GM21423 (cell line): ENCODE results near the gene NR1H3.

Experiments
- ATAC-seq: cut with Tn5 transposase; IDR thresholded peaks from one replicate; pipeline ENCODE4 v1.9.1; 2021; ENCODE audit warnings: mild to moderate bottlenecking, moderate library complexity; ENCODE audit not compliant: unreplicated experiment

NR1H3 gene

DNA sequence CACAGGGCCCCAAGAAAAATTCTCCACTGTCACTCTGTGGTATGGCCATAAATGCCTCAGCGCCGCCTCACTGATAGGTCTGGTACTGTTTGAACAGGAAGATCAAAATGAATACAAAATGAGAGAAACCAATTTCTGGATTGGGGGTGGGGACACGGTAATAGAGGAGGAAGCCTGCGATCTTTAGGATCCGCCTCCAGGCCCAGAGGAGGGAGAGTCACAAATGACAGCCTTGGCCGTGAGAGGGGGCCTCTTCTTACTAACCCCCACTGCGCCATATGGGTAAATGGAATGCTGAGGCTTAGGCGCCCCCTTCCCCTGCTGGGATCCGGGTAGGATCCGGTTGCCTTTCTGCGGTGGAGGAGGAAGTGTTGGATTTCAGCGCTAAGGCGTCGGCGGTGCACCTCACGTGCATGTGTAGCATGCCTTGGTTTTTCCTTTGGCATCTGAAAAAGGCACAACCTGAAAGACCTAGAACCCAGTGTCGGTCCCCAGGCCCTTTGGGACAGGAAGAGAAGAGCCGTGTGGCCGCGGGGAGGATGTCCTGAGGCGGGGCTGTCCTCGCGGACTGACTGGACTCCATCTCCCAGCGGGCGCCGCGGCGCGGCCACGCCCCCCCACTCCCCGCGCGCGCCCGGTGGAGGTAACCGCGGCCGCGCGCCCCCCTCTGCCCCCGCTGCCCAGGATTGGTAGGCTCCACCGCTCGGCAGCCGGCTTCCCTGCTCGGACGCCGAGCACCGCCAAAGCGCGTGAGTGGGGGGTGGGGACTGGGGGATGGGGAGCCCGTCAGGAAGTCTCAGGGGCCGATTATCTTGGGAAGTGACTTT is 11.4 kb downstream of the NR1H3 start:
- peak; percentile 45 for ATAC-seq

DNA sequence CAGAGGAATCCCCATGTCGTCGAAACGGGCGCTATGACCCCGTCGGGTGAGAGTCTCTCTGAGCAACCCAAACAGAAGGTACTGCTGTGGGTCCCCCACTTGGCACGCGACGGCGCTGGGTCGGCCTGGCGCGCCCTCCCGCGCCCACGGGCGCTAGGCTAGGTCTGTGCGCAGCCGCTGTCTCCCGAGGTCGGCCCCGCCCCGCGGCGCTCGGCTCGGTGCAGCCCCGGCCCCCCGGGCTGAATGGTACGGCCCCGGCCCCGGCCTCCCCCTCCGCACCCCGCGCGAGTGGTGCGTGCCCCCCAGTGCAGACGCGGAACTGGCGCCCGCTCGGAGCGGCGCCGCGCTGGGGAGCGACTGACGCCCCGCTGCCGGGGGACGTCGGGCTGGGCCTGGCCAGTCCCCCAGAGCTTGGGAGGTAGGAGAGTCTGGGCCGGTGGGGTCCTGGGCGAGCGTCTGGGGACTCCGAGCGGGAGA is 12.1 kb downstream of the NR1H3 start, which contains the start of gene MADD:
MADD (plus strand) TSS at position 305 of the 477 bp plus-strand sequence.
- ATAC-seq: peak; percentile 66

DNA sequence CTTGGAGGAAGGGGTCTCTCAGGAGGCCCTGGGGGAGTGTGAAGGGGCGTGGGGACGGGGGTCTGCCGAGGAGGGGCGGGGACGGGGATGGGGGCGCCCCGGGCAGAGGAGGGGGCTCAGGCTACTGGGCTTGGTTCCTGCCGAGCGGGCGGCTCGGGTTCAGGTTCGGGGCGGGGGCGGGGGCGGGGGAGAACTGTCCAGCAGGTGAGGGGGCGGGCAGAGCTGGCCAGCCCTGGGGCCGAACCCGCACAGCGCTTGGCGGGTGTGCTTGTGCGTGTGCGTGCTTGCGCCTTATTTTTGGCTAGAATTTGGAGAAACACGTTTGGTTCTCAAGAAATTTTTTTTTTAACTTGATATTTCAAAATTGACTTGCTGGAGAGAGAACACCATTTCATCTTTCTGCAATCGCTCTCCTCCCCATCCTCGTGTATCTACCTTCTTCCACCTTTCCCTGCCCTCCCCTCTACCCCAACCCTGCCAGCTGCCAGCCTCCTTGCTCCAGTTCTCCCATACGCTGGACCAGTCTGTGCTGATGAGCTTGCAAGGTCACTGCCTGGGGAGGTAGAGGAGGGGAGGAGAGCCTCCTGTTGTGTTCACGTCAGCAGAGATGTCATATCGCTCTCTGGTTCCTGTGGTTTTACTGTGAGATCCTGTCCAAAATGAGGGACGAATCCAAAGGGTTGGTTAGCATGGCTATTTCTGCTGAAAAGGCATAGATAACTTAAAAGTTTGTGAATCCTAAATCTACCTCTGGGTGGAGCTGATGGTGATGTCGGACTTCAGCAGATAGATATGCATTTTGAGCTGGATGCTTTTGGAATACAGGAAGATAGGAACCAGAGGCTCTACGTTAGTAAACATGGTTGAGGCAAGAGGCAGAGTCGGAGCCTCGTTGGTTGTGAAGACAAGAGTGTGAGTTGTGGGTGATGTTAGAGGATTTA is 12.8 kb downstream of the NR1H3 start:
- ATAC-seq: no peak

DNA sequence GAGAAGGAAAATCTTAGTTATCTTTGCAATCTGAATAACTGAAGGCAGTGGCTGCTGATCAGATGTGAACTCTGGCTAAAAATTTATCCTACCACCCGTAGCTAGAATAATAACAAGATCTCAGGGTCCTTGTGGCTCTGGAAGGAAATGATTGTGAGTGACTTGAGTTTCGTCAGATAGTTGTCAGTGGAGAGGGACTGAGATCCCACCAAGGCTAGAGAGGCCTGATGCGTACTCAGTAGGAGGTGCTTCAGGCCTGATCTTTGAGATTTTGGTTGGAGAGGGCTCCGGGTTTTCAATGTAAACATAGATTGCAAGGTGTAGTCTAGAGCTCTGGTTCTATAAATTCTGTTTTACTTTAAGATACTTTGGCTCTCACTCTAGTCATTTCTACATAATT is 13.5 kb downstream of the NR1H3 start:
- ATAC-seq: no peak

DNA sequence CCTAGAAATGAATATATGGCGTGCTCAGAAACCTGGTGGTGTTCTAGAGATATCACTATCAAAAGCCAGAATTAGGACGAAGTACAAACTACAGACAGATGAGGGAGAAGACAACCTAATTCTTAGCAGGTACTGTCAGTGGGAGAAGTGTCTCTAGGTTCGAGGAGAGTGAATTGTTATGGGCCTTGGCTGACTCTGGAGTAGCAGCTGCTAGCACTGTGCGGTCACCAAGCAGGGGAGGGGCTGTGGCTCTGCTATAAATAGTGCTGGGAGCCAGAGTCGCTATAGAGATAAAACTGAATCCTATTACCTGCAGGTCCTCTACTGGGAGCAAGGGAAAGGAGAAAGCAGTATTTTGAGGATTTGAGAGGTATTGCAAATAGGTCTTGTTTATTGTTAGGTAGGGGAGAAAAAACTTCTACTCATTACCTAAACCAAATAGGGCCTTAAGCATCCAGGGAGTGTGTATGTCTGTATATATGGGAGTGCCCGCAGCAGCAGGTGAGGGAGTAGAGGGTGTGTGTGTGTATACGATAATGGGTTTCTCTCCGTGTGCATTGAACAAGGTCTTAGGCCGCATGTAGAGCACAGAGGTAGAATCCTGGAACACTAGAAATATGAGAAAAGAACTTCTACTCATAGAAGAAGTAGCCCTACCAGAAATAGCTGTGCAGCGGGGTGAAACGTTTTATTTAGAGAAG is 14.3 kb downstream of the NR1H3 start:
- ATAC-seq: no peak

DNA sequence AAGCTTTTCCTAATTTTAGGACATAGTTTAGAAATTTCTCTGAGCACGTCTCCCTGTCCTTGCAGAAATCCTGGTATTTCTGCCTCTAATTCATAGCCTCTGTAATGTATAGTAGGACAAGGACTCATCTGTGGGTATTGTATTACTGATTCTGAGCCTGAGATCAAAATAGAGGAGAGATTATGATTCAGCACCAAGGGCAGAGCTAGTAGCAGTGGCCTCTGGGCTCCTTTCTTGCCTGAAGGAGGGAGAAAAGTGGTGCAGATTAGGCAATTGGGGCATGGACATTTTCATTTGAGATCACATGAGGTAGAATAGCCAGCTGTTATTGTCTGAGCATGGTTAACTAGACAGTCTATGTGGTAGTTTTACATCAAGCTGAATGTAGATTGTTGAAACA is 14.9 kb downstream of the NR1H3 start:
- ATAC-seq: no peak

DNA sequence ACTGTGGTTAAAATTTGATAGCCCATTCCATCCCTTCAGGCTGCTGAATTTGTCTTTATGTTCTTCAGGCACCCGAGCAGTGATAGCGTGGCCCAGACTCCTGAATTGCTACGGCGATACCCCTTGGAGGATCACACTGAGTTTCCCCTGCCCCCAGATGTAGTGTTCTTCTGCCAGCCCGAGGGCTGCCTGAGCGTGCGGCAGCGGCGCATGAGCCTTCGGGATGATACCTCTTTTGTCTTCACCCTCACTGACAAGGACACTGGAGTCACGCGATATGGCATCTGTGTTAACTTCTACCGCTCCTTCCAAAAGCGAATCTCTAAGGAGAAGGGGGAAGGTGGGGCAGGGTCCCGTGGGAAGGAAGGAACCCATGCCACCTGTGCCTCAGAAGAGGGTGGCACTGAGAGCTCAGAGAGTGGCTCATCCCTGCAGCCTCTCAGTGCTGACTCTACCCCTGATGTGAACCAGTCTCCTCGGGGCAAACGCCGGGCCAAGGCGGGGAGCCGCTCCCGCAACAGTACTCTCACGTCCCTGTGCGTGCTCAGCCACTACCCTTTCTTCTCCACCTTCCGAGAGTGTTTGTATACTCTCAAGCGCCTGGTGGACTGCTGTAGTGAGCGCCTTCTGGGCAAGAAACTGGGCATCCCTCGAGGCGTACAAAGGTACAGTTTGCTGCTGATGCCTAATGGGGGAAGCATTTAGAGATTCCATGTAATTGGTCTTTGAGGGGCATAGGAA is 16.9 kb downstream of the NR1H3 start:
- ATAC-seq: no peak

DNA sequence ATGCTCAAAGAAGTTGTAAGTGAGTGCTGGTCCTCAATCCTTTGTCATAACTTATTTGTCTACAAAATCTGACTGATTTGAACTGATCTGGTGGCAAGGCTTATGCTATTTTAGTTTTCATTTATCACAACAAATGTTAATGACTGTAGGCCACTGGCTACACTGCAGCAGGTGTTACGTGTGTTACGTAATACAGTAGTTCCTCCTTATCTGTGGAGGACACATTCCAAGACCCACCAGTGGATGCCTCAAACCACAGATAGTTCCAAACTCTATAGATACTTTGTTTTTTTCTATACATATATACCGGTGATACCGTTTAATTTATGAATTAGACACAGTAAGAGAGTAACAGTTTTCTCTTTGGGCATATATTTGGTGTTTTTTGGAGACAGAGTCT is 19.1 kb downstream of the NR1H3 start:
- no peak for ATAC-seq

DNA sequence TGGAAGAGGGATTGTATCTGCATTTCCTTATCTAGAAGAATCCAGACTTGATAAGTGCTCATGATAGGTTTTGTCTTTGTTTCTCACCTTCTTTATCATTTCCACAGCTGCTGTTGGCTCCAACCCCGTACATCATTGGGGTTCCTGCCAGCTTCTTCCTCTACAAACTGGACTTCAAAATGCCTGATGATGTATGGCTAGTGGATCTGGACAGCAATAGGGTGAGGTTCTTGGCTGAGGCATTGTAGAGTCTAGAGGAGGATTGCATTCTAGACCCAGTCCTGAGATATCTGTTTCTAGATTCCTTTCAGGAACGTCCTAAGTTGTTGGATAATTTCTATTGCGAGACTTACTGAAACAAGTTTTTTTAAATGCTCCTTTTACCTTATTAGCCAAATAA is 20.3 kb downstream of the NR1H3 start:
- no peak for ATAC-seq

DNA sequence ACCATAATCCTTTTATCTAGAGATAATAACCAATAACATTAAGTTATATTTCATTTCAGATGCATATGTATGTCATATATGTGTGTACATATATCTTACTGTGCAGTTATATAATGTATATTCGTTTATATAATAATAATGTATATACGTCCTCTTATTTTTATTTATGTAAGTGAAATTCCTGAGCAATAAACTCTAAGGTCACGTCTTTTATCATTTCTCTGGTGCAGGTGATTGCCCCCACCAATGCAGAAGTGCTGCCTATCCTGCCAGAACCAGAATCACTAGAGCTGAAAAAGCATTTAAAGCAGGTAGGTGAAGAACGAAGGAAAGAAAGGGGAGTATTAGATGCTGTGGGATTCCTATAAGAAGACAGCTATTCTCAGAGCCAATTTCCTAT is 21.0 kb downstream of the NR1H3 start:
- no peak for ATAC-seq

DNA sequence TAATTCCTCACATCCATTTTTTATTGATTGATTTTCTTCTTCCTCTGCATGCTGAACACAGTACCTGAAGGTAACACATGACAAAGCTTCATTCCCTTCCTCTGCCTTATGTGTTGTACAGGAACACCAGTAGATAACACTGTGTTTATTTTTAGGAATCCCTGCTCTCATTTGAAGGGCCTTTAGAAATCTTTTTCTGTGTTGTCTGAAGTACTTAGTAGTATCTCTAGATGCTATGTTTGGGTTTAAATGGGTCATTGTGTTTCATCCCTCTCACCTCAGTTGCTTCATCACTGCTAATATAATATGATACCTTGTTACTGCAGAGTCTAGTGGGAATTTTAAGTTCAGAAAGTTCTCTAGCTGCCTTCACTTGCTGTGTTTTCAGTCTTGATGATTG is 22.3 kb downstream of the NR1H3 start:
- ATAC-seq: no peak

DNA sequence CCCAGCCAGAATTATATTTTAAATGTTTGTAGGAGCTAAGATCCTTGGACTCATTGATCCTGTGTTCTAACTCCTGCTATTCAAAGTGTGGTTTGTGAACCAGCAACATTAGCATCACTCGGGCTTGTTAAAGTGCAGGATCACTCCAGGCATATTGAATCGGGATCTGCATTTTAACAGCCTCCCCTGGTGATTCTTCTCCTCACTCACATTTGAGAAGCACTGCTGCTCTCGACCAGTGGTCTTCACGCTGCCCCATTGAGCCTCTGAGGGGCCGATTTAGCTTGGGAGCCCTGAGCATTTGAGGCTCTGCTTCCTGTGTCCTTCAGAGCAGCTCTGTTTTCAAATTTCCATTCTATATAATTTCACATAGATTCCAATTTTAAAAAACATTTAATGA is 23.1 kb downstream of the NR1H3 start:
- no peak for ATAC-seq

DNA sequence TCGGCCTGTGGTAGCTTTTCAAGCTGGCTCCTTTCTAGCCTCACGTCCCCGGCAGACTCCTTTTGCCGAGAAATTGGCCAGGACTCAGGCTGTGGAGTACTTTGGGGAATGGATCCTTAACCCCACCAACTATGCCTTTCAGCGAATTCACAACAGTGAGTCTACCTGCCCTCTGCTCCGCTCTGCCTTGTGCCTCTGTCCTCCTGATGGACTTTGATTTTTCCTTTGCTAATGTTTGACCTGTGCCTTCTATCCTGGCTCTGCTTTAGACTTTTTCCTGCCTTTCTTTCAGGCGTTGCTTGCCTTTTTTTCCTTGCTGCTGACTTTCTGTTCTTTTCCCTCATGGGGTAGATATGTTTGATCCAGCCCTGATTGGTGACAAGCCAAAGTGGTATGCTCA is 24.7 kb downstream of the NR1H3 start:
- no peak for ATAC-seq

DNA sequence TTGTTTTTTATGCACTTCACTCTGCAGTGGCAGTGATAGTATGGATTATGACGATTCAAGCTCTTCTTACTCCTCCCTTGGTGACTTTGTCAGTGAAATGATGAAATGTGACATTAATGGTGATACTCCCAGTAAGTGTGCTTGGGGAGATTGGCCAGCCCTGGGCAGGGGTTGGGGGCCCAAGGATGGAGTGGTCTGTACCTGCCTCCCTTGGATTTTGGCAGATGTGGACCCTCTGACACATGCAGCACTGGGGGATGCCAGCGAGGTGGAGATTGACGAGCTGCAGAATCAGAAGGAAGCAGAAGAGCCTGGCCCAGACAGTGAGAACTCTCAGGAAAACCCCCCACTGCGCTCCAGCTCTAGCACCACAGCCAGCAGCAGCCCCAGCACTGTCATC is 26.4 kb downstream of the NR1H3 start:
- no peak for ATAC-seq

DNA sequence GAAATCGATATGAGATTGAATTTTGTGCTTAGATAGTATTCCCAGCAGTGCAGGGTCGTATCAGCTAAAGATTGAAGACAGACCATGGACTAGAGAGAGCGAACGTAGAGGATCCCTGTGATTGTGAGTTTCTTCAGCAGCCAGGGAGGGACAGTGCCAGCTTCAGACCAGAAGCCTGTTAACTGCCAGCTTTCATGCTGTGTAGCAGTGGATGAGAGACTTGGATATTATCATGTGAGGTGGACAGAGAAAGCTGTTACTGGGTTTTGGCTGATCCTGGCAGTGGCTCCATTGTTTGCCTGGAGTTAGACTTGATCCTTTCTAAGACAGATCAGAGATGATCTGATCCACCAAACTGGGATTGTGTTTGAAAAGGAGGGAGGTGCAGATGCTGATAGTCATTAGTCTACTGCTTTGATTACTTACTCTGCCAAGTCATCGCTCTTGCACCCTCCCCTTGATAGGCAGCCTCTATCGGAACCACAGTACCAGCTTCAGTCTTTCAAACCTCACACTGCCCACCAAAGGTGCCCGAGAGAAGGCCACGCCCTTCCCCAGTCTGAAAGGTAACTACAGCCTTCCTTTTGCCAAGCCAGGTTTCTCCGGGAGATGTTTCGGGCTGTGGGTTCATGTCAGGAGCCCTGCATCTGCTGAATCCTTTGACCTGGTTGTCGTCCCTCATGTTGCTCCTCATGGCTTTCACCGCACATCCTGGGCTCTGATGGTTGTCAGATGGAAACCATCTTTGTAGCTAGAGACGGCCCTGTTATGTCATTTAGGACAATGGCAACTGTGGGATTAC is 28.4 kb downstream of the NR1H3 start:
- ATAC-seq: no peak

DNA sequence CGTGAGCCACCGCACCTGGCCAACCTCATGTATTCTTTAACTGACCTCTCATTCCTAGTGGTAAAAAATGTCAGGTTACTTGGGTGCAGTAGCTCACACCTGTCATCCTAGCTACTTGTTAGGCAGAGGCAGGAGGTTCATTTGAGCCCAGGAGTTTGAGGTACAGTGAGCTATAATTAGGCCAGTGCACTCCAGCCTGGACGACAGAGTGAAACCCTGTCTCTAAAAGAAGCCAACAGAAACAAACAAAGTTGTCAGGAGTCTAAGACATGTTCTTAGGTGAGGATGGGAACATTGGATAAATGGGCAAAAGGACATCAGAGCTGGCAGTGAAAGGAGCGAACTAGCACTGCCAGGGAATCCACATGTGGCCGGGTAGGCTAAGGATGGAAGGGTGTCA is 30.3 kb downstream of the NR1H3 start:
- ATAC-seq: no peak

DNA sequence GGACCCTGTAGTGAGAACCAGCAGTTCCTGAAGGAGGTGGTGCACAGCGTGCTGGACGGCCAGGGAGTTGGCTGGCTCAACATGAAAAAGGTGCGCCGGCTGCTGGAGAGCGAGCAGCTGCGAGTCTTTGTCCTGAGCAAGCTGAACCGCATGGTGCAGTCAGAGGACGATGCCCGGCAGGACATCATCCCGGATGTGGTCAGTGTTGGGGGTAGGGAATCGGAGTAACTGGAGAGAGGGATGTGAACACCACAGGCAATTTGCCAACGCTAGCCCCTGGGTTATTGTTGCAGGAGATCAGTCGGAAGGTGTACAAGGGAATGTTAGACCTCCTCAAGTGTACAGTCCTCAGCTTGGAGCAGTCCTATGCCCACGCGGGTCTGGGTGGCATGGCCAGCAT is 32.1 kb downstream of the NR1H3 start:
- ATAC-seq: no peak

DNA sequence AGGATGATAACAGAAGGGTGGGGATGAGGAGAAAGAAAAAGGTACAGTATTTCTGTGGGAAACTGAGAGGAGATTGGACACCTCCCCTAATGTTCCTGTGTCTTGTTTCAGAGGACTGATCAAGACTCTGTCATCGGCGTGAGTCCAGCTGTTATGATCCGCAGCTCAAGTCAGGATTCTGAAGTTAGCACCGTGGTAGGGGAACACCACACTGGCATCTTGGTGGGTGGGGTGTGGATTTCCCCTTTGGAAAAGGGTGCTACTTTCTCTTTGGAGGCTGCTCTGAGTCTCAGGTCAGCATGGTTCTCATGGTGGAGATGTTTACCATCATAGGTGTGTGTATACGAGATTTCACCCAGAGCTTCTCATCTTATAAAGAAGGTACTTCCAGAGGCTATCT is 37.6 kb downstream of the NR1H3 start:
- no peak for ATAC-seq

DNA sequence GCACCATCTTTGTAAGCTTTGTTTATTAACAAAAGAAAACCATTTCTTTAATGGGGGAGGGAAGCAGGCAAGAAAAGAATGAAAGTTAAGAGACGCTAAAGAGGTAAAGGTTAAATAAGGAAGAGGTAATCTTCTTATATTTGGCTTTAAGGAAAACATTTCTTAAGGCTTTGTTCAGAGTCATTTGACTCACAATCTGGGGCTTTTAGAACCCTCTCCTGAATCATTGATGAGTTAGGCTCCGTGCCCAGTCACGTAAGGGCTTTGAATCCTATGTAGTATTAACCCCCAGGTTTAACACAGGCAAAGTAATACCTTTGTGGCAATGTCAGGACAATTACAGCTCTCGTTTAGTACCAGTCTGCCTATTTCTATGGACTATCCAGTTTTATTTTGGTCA is 38.2 kb downstream of the NR1H3 start:
- ATAC-seq: no peak

DNA sequence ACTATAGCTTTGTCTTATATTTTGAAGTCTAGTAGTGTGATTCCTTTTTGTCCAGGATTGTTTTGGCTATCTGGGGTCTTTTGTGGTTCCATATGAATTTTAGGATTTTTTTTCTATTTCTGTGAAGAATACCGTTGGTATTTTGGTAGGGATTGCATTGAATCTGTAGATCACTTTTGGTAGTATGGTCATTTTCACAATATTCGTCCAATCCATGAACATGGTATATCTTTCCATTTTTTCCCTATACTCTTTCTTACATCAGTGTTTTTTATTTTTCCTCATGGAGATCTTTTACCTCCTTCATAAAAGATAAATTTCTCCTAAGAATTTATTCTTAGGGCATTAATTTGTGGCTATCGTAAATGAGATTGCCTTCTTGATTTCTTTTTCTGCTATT is 41.3 kb downstream of the NR1H3 start:
- ATAC-seq: no peak
